GM10266 (cell line): ENCODE results near the gene CSF2.

Experiments used
- DNase-seq: peaks from one replicate; pipeline ENCODE4 v3.0.0; 2012; ENCODE audit errors: extremely low spot score
- CTCF ChIP-seq: IDR thresholded peaks from 2 replicates; pipeline ENCODE4 v1.5.1; 2012; ENCODE audit warnings: mild to moderate bottlenecking, low read depth; ENCODE audit not compliant: control insufficient read depth, insufficient read depth; ENCODE audit errors: missing control alignments

CSF2 gene

GRCh38 chr5:132089363-132089762 is 15.8 kb downstream of the CSF2 start:
- no peak for TF ChIP-seq CTCF
- DNase-seq: no peak

GRCh38 chr5:132090107-132090506 is 16.5 kb downstream of the CSF2 start:
- DNase-seq: no peak
- TF ChIP-seq CTCF: no peak

- no peak for DNase-seq
- TF ChIP-seq CTCF: no peak
Observed at GRCh38 chr5:132093271-132093670, 19.7 kb downstream of the CSF2 start.

GRCh38 chr5:132094393-132095076 is 20.9 kb downstream of the CSF2 start:
- DNase-seq: no peak
- no peak for TF ChIP-seq CTCF

GRCh38 chr5:132095077-132095410 is 21.5 kb downstream of the CSF2 start:
- DNase-seq: no peak
- no peak for TF ChIP-seq CTCF

GRCh38 chr5:132095424-132095972 is 21.9 kb downstream of the CSF2 start:
- DNase-seq: no peak
- no peak for TF ChIP-seq CTCF

- DNase-seq: no peak
- TF ChIP-seq CTCF: no peak
Observed at GRCh38 chr5:132096904-132097303, 23.3 kb downstream of the CSF2 start.
